ENCODE results near the gene DNAI7. TPM values are rescaled to one million over a fixed set of nuclear protein-coding genes. Genes with fewer than 3 reads are reported as not detected.

The DNAI7 gene
- total and polyA plus RNA-seq, 3 donors from 2014 or later = 10.1 to 22.6 (median 21.0) TPM

GRCh38 chr12:25113651-25114050 lies 81.3 kb downstream of the DNAI7 start:
- H3K4me1 ChIP-seq = no peaks in the 10 kb centered on the region
- no peaks in the 10 kb centered on the region for H3K9me3 ChIP-seq
- H3K36me3 ChIP-seq (ENCODE audit: low read depth, missing control alignments) = no peaks in the 10 kb centered on the region
- intact Hi-C loops (cut with DNase I; ENCODE audit: low total_unique reads) = no loop called here
- no peak overlapping the region for H3K4me3 ChIP-seq
- TF ChIP-seq, protein P1, sequence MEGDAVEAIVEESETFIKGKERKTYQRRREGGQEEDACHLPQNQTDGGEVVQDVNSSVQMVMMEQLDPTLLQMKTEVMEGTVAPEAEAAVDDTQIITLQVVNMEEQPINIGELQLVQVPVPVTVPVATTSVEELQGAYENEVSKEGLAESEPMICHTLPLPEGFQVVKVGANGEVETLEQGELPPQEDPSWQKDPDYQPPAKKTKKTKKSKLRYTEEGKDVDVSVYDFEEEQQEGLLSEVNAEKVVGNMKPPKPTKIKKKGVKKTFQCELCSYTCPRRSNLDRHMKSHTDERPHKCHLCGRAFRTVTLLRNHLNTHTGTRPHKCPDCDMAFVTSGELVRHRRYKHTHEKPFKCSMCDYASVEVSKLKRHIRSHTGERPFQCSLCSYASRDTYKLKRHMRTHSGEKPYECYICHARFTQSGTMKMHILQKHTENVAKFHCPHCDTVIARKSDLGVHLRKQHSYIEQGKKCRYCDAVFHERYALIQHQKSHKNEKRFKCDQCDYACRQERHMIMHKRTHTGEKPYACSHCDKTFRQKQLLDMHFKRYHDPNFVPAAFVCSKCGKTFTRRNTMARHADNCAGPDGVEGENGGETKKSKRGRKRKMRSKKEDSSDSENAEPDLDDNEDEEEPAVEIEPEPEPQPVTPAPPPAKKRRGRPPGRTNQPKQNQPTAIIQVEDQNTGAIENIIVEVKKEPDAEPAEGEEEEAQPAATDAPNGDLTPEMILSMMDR (IDR thresholded peaks at IDR 0.05) = no peak
- no peak for TF ChIP-seq POLR2A (IDR thresholded peaks at IDR 0.05)
- H3K27ac ChIP-seq = no peak overlapping the region
- H3K27me3 ChIP-seq = no peaks in the 10 kb centered on the region
- DNase-seq = no peak
- WGBS, 2 donors = 76 to 95% methylated on average over 3 of the region's 3 CpGs

DNA sequence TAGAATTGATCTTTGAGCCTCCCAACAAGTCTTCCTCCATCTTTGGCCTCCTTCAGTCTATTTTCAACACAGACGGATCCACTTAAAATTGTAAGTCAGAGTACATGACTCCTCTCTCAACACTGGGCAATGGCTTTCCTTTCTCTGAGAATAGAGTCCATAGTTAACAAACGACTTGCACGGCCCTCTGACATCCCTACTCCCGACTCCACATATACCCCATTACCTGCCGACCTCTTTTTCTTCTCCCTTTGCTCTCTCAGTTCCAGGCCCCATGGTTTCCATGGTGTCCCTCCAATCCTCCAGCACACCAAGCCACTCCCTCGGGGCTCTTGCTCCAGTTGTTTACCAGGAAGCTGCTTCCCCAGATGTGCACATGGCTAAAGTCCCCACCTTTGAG lies 84.7 kb downstream of the DNAI7 start:
- Histone ChIP-seq H3K4me3 (no peak overlapping the region), H3K9me3 (no peaks in the 10 kb centered on the region), H3K36me3 (ENCODE audit: low read depth, missing control alignments) (no peaks in the 10 kb centered on the region), H3K4me1 (no peaks in the 10 kb centered on the region), H3K27me3 (no peaks in the 10 kb centered on the region), H3K27ac (no peak overlapping the region)
- intact Hi-C loops (cut with DNase I; ENCODE audit: low total_unique reads) = no loop called here
- 87 to 91% methylated on average over 6 of the region's 6 CpGs for WGBS, 2 donors
- DNase-seq = no peak
- TF ChIP-seq, protein P1 (IDR thresholded peaks at IDR 0.05) = no peak
- no peak for TF ChIP-seq POLR2A (IDR thresholded peaks at IDR 0.05)

- DNase-seq = no peak
- no peaks in the 10 kb centered on the region for H3K27me3 ChIP-seq
- no peaks in the 10 kb centered on the region for H3K9me3 ChIP-seq
- intact Hi-C loops (cut with DNase I; ENCODE audit: low total_unique reads) = no loop called here
- no peaks in the 10 kb centered on the region for H3K36me3 ChIP-seq (ENCODE audit: low read depth, missing control alignments)
- no peak overlapping the region for H3K27ac ChIP-seq
- 80% methylated on average over 4 of the region's 4 CpGs for WGBS, 2 donors
- TF ChIP-seq, protein P1 (IDR thresholded peaks at IDR 0.05) = no peak
- TF ChIP-seq POLR2A (IDR thresholded peaks at IDR 0.05) = no peak
- no peaks in the 10 kb centered on the region for H3K4me1 ChIP-seq
- no peak overlapping the region for H3K4me3 ChIP-seq
Observed at GRCh38 chr12:25107920-25108319, 87.0 kb downstream of the DNAI7 start.

DNA sequence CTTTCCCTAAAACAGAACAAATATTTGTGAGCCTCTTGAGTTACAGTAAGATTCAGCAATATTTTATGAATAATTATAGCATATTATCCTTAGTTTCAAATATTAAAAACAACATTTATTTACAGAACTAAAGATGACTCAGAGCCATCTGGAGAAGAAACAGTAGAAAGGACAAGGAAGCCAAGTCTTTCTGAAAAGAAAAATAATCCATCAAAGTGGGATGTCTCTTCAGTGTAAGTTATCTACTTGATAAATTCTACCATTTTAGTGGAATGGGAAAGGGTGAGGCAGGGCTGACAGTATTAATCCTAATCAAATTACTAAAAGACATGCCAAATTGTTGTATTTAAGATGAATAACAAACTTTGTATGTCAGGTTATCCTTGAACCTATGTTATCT lies 88.1 kb downstream of the DNAI7 start:
- no peak for TF ChIP-seq POLR2A (IDR thresholded peaks at IDR 0.05)
- H3K9me3 ChIP-seq = no peaks in the 10 kb centered on the region
- no peak for DNase-seq
- no peak overlapping the region for H3K27ac ChIP-seq
- no peaks in the 10 kb centered on the region for H3K36me3 ChIP-seq (ENCODE audit: low read depth, missing control alignments)
- H3K27me3 ChIP-seq = no peaks in the 10 kb centered on the region
- no peak overlapping the region for H3K4me3 ChIP-seq
- no peaks in the 10 kb centered on the region for H3K4me1 ChIP-seq
- intact Hi-C loops (cut with DNase I; ENCODE audit: low total_unique reads) = no loop called here

GRCh38 chr12:25102402-25102801 lies 92.6 kb downstream of the DNAI7 start:
- intact Hi-C loops (cut with DNase I; ENCODE audit: low total_unique reads) = no loop called here
- TF ChIP-seq, protein P1 (IDR thresholded peaks at IDR 0.05) = no peak
- Histone ChIP-seq H3K4me3 (no peak overlapping the region), H3K9me3 (no peaks in the 10 kb centered on the region), H3K4me1 (no peaks in the 10 kb centered on the region), H3K36me3 (ENCODE audit: low read depth, missing control alignments) (no peaks in the 10 kb centered on the region), H3K27me3 (no peaks in the 10 kb centered on the region), H3K27ac (no peak overlapping the region)
- 77 to 92% methylated on average over 4 of the region's 4 CpGs for WGBS, 2 donors
- DNase-seq = no peak

Data from testis (tissue), 3 donors.